Neural cell (in vitro differentiated cells): ENCODE results near the gene PLXNA4. TPM values are rescaled to one million over a fixed set of nuclear protein-coding genes. Genes with fewer than 3 reads are reported as not detected.

ENCODE experiments used
- H2AFZ ChIP-seq: fragments of 200-600, 300-800 bp; sonication (generic), shearing (Covaris generic); 2 replicates; pipeline ENCODE4 v1.6.0; 2014; ENCODE audit warnings: low read depth, mild to moderate bottlenecking, antibody characterized with exemption, low read length, moderate library complexity
- H3F3A ChIP-seq: fragments of 200-600 bp; shearing (Covaris generic); 2 replicates; pipeline ENCODE4 v1.6.1; 2016; ENCODE audit warnings: mild to moderate bottlenecking, moderate library complexity, mixed read lengths, antibody characterized with exemption, low read length; ENCODE audit not compliant: insufficient read depth, poor library complexity, severe bottlenecking
- H3K27ac ChIP-seq: fragments of 200-600, 300-800 bp; sonication (generic), shearing (Covaris generic); 2 replicates; pipeline ENCODE4 v1.5.1; 2014; ENCODE audit warnings: mild to moderate bottlenecking, low read length, moderate library complexity
- H3K27me3 ChIP-seq: fragments of 300-800, 200-600 bp; sonication (generic), shearing (Covaris generic); 2 replicates; pipeline ENCODE4 v1.6.0; 2014; ENCODE audit warnings: mild to moderate bottlenecking, low read depth, low read length, moderate library complexity; ENCODE audit not compliant: insufficient read depth
- H3K36me3 ChIP-seq: fragments of 300-800, 200-600 bp; sonication (generic), shearing (Covaris generic); 2 replicates; pipeline ENCODE4 v1.5.1; 2014; ENCODE audit warnings: mild to moderate bottlenecking, antibody characterized with exemption, low read length, moderate library complexity; ENCODE audit not compliant: insufficient read depth
- H3K4me2 ChIP-seq: fragments of 300-800, 200-600 bp; sonication (generic), shearing (Covaris generic); 2 replicates; pipeline ENCODE4 v1.6.0; 2014; ENCODE audit warnings: mild to moderate bottlenecking, low read length
- H3K4me3 ChIP-seq: fragments of 300-800, 200-600 bp; sonication (generic), shearing (Covaris generic); 2 replicates; pipeline ENCODE4 v1.5.1; 2014; ENCODE audit warnings: mild to moderate bottlenecking, low read length, moderate library complexity
- H3K79me2 ChIP-seq: fragments of 200-600 bp; shearing (Covaris generic); replicated peaks from 2 replicates; pipeline ENCODE4 v1.6.0; 2014; ENCODE audit warnings: mild to moderate bottlenecking, low read length, moderate library complexity; ENCODE audit not compliant: insufficient read depth
- H3K9ac ChIP-seq: fragments of 300-800, 200-600 bp; sonication (generic), shearing (Covaris generic); 2 replicates; pipeline ENCODE4 v1.6.1; 2016; ENCODE audit warnings: mild to moderate bottlenecking, low read length, mixed read lengths
- H3K9me2 ChIP-seq: fragments of 200-600 bp; shearing (Covaris generic); 2 replicates; pipeline ENCODE4 v1.6.1; 2016; ENCODE audit warnings: mild to moderate bottlenecking, low read length, mixed read lengths; ENCODE audit not compliant: insufficient read depth
- H3K9me3 ChIP-seq: fragments of 200-600, 300-800 bp; sonication (generic), shearing (Covaris generic); 2 replicates; pipeline ENCODE4 v1.6.1; 2016; ENCODE audit warnings: mild to moderate bottlenecking, mixed run types, low read length, moderate library complexity, mixed read lengths
- H4K20me1 ChIP-seq: fragments of 200-600 bp; shearing (Covaris generic); 2 replicates; pipeline ENCODE4 v1.6.1; 2016; ENCODE audit warnings: mild to moderate bottlenecking, mixed run types; ENCODE audit not compliant: insufficient read depth
- EP300 ChIP-seq: fragments of 450-650 bp; conservative IDR thresholded peaks from 2 replicates; pipeline ENCODE4 v1.6.1; 2014; ENCODE audit warnings: antibody characterized with exemption, mild to moderate bottlenecking, moderate library complexity; ENCODE audit not compliant: poor library complexity, severe bottlenecking
- EZH2 ChIP-seq: fragments of 200-600, 300-800 bp; shearing (Covaris generic), sonication (generic); IDR thresholded peaks from 2 replicates; pipeline ENCODE4 v1.6.1; 2014; ENCODE audit warnings: antibody characterized with exemption, low read length, borderline replicate concordance, mild to moderate bottlenecking; ENCODE audit not compliant: insufficient read depth, poor library complexity, severe bottlenecking
- MXI1 ChIP-seq: fragments of 450-650 bp; conservative IDR thresholded peaks from 2 replicates; pipeline ENCODE4 v1.6.1; 2014; ENCODE audit warnings: antibody characterized with exemption, mild to moderate bottlenecking; ENCODE audit not compliant: poor library complexity, severe bottlenecking
- POLR2AphosphoS5 ChIP-seq: IDR thresholded peaks from 2 replicates; pipeline ENCODE4 v1.6.1; 2012
- RAD21 ChIP-seq: fragments of 450-650 bp; conservative IDR thresholded peaks from 2 replicates; pipeline ENCODE4 v1.6.1; 2014; ENCODE audit warnings: antibody characterized with exemption, mild to moderate bottlenecking, moderate library complexity
- SMC3 ChIP-seq: fragments of 450-650 bp; conservative IDR thresholded peaks from 2 replicates; pipeline ENCODE4 v1.6.1; 2014; ENCODE audit warnings: antibody characterized with exemption, mild to moderate bottlenecking, moderate library complexity; ENCODE audit not compliant: poor library complexity
- TAF1 ChIP-seq: IDR thresholded peaks from 2 replicates; pipeline ENCODE4 v1.6.1; 2012; ENCODE audit warnings: low read depth
- polyA plus RNA-seq: library from polyadenylated mRNA; depleted of rRNA; stranded (reverse); fragments of >200 nt; gene quantifications from 2 replicates; pipeline ENCODE4 v1.2.3, GENCODE V29; 2014
- TF ChIP-seq, protein P1 (sequence below): fragments of 450-650 bp; IDR thresholded peaks from 2 replicates; pipeline ENCODE4 v1.5.1; 2014; ENCODE audit warnings: antibody characterized with exemption, mild to moderate bottlenecking, moderate library complexity; ENCODE audit not compliant: poor library complexity, severe bottlenecking
- TF ChIP-seq, protein P2 (sequence below): IDR thresholded peaks from 2 replicates; pipeline ENCODE4 v1.6.1; 2012; ENCODE audit warnings: borderline replicate concordance

The PLXNA4 gene
- polyA plus RNA-seq, 1 donor from 2014 or later: 7.2 TPM

DNA sequence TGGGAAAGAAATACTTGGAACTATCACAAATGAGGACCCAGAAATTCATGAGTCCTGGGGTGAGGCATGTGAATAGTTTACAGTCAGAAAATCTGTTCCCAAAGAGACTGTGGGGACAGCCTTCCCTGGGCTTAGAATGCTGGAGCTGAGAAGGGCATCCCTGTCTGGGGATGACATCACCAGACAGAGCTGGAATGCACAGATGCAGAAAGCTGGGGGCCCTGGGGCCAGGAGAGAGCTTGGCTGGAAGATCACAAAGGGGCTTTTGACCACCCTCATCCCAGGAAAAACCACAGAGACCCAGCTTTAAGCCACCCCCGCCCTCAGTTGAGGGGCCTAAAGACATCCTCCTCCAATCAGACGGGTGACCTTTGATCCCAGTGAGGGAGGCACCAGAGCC is 264.5 kb downstream of the PLXNA4 start:
- Histone ChIP-seq H3F3A (no peaks in the 10 kb centered on the region), H3K4me2 (no peak overlapping the region), H4K20me1 (no peaks in the 10 kb centered on the region), H3K4me3 (no peak overlapping the region), H3K36me3 (no peaks in the 10 kb centered on the region), H3K9me3 (no peaks in the 10 kb centered on the region), H3K27me3 (no peaks in the 10 kb centered on the region), H3K9ac (no peak overlapping the region), H2AFZ (no peak overlapping the region), H3K27ac (no peak overlapping the region), H3K9me2 (no peaks in the 10 kb centered on the region), H3K79me2 (no peaks in the 10 kb centered on the region)
- TF ChIP-seq RAD21: no peak
- TF ChIP-seq, protein P1, sequence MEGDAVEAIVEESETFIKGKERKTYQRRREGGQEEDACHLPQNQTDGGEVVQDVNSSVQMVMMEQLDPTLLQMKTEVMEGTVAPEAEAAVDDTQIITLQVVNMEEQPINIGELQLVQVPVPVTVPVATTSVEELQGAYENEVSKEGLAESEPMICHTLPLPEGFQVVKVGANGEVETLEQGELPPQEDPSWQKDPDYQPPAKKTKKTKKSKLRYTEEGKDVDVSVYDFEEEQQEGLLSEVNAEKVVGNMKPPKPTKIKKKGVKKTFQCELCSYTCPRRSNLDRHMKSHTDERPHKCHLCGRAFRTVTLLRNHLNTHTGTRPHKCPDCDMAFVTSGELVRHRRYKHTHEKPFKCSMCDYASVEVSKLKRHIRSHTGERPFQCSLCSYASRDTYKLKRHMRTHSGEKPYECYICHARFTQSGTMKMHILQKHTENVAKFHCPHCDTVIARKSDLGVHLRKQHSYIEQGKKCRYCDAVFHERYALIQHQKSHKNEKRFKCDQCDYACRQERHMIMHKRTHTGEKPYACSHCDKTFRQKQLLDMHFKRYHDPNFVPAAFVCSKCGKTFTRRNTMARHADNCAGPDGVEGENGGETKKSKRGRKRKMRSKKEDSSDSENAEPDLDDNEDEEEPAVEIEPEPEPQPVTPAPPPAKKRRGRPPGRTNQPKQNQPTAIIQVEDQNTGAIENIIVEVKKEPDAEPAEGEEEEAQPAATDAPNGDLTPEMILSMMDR: no peak
- TF ChIP-seq, protein P2, sequence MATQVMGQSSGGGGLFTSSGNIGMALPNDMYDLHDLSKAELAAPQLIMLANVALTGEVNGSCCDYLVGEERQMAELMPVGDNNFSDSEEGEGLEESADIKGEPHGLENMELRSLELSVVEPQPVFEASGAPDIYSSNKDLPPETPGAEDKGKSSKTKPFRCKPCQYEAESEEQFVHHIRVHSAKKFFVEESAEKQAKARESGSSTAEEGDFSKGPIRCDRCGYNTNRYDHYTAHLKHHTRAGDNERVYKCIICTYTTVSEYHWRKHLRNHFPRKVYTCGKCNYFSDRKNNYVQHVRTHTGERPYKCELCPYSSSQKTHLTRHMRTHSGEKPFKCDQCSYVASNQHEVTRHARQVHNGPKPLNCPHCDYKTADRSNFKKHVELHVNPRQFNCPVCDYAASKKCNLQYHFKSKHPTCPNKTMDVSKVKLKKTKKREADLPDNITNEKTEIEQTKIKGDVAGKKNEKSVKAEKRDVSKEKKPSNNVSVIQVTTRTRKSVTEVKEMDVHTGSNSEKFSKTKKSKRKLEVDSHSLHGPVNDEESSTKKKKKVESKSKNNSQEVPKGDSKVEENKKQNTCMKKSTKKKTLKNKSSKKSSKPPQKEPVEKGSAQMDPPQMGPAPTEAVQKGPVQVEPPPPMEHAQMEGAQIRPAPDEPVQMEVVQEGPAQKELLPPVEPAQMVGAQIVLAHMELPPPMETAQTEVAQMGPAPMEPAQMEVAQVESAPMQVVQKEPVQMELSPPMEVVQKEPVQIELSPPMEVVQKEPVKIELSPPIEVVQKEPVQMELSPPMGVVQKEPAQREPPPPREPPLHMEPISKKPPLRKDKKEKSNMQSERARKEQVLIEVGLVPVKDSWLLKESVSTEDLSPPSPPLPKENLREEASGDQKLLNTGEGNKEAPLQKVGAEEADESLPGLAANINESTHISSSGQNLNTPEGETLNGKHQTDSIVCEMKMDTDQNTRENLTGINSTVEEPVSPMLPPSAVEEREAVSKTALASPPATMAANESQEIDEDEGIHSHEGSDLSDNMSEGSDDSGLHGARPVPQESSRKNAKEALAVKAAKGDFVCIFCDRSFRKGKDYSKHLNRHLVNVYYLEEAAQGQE: no peak
- no peak for TF ChIP-seq TAF1
- TF ChIP-seq MXI1: no peak
- no peak for TF ChIP-seq EP300
- no peak for TF ChIP-seq POLR2AphosphoS5
- TF ChIP-seq SMC3: no peak
- TF ChIP-seq EZH2: no peak

DNA sequence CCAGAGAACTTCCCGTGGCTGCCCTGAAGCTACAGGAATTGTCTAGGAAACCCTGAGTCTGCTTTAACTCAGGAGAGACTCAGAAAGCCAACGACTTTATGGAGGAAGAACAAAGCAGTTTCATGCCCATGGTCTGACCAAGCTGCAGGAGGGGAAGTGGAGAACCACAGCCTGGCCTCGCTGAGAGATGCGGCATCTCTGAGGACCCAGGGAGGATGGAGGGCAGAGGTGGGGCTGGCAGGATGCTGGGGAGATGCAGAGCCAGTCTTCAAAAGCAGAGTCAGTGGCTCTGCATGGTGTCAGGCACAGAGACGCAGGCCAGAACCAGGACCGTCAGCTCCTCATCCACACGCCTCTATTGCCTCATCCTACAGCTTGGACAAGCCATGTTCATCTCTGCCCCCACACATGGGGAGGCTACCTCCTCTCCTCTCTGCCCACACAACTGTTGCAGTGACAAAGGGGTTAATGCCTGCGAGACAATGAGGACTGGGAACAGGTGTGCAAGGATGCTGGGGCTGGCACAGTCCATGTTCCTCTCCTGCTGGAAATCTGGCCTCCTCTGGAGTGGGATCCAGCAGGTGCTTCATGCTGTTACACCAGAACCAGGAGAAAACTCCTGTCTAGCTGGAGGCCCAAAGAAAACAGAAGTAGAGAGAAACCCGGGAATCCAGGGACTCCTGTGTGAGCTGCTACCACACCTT is 267.0 kb downstream of the PLXNA4 start:
- Histone ChIP-seq H3K27ac (no peak overlapping the region), H3K36me3 (no peaks in the 10 kb centered on the region), H3K4me2 (no peak overlapping the region), H3K79me2 (no peaks in the 10 kb centered on the region), H3K4me3 (no peak overlapping the region), H3K9ac (no peak overlapping the region), H3K27me3 (no peaks in the 10 kb centered on the region), H3K9me2 (no peaks in the 10 kb centered on the region), H3F3A (no peaks in the 10 kb centered on the region), H2AFZ (no peak overlapping the region), H4K20me1 (no peaks in the 10 kb centered on the region), H3K9me3 (no peaks in the 10 kb centered on the region)
- no peak for TF ChIP-seq POLR2AphosphoS5
- TF ChIP-seq, protein P2: no peak
